Activated CD4-positive, alpha-beta T cell treated with anti-CD3 and anti-CD28 coated beads, Interleukin-2, amount 50 U/mL, for 4 hours (primary cell): Measurements from ENCODE around the gene CDK14.
"Not testable (repeated sequence)": the region's sequence is repeated elsewhere in the genome, so short reads cannot be mapped to it uniquely, and the experiment has no call there.

Experiments
- DNase-seq, 2 experiments: peaks; one replicate each; pipeline ENCODE4 v3.0.0-alpha.2; 2020

Gene CDK14

GRCh38 chr7:90597563-90598253 lies 1.6 kb downstream of the CDK14 start:
- DNase-seq = no peak

- no peak for DNase-seq
Observed at GRCh38 chr7:90599038-90599437, 2.9 kb downstream of the CDK14 start.

GRCh38 chr7:90599892-90600555 lies 3.9 kb downstream of the CDK14 start:
- no peak for DNase-seq

GRCh38 chr7:90602303-90602702 lies 6.2 kb downstream of the CDK14 start:
- no peak for DNase-seq

GRCh38 chr7:90603346-90603745 lies 7.2 kb downstream of the CDK14 start:
- DNase-seq = no peak

GRCh38 chr7:90604383-90604782 lies 8.3 kb downstream of the CDK14 start:
- no peak for DNase-seq

GRCh38 chr7:90605055-90605454 lies 8.9 kb downstream of the CDK14 start:
- DNase-seq = no peak

- no peak for DNase-seq
Observed at GRCh38 chr7:90607196-90607595, 11.1 kb downstream of the CDK14 start.

- DNase-seq = no peak
Observed at GRCh38 chr7:90610105-90610504, 14.0 kb downstream of the CDK14 start.

- no peak for DNase-seq
Observed at GRCh38 chr7:90611115-90611514, 15.0 kb downstream of the CDK14 start.

- no peak for DNase-seq
Observed at GRCh38 chr7:90613088-90613498, 17.0 kb downstream of the CDK14 start.

- no peak for DNase-seq
Observed at GRCh38 chr7:90617442-90617841, 21.3 kb downstream of the CDK14 start.

- no peak for DNase-seq
Observed at GRCh38 chr7:90618876-90619275, 22.8 kb downstream of the CDK14 start.

- no peak for DNase-seq
Observed at GRCh38 chr7:90621125-90621746, 25.1 kb downstream of the CDK14 start.

GRCh38 chr7:90621747-90622140 lies 25.6 kb downstream of the CDK14 start:
- no peak for DNase-seq

GRCh38 chr7:90622670-90623069 lies 26.5 kb downstream of the CDK14 start:
- DNase-seq = no peak

- DNase-seq = no peak
Observed at GRCh38 chr7:90624225-90624911, 28.2 kb downstream of the CDK14 start.

GRCh38 chr7:90625051-90625450 lies 28.9 kb downstream of the CDK14 start:
- DNase-seq = no peak

GRCh38 chr7:90625562-90625961 lies 29.4 kb downstream of the CDK14 start:
- DNase-seq = no peak

- DNase-seq = no peak
Observed at GRCh38 chr7:90626013-90626412, 29.9 kb downstream of the CDK14 start.

- DNase-seq = no peak
Observed at GRCh38 chr7:90629297-90629918, 33.3 kb downstream of the CDK14 start.

- no peak for DNase-seq
Observed at GRCh38 chr7:90631502-90631901, 35.4 kb downstream of the CDK14 start.

GRCh38 chr7:90639683-90640082 lies 43.6 kb downstream of the CDK14 start:
- not testable (repeated sequence) for DNase-seq
